SK-N-MC (cell line): Measurements from ENCODE around the gene PAPPA2.

ENCODE experiments used
- DNase-seq: peaks from one replicate; pipeline ENCODE4 v3.0.0-alpha.2; 2011; ENCODE audit warnings: low read depth, low spot score
- H3K27ac ChIP-seq: fragments of 200-600 bp; sonication (generic); 2 replicates; pipeline ENCODE4 v1.5.1; 2016; ENCODE audit warnings: mixed run types
- H3K36me3 ChIP-seq: fragments of 200-600 bp; sonication (generic); 2 replicates; pipeline ENCODE4 v1.6.1; 2017; ENCODE audit warnings: antibody characterized with exemption, low read length, mixed read lengths; ENCODE audit not compliant: insufficient read depth
- H3K4me3 ChIP-seq: fragments of 200-600 bp; sonication (generic); 2 replicates; pipeline ENCODE4 v1.5.1; 2016
- H3K9ac ChIP-seq: fragments of 200-600 bp; sonication (generic); 2 replicates; pipeline ENCODE4 v1.8.0; 2017; ENCODE audit warnings: mixed run types, mixed read lengths; ENCODE audit not compliant: insufficient read length
- H3K9me3 ChIP-seq: fragments of 200-600 bp; sonication (generic); 2 replicates; pipeline ENCODE4 v1.6.1; 2017; ENCODE audit warnings: low read depth, mild to moderate bottlenecking, antibody characterized with exemption, low read length, moderate library complexity, mixed read lengths
- EZH2 ChIP-seq: fragments of 200-600 bp; sonication (generic); IDR thresholded peaks from one replicate; pipeline ENCODE4 v1.6.1; 2017; ENCODE audit warnings: antibody characterized with exemption
- FOXP2 ChIP-seq: optimal IDR thresholded peaks from 2 replicates; pipeline ENCODE3; 2011; ENCODE audit warnings: mild to moderate bottlenecking, moderate library complexity; ENCODE audit not compliant: insufficient read depth; ENCODE audit errors: extremely low read length, control extremely low read depth
- POLR2AphosphoS5 ChIP-seq: IDR thresholded peaks from 2 replicates; pipeline ENCODE4 v1.6.1; 2012; ENCODE audit warnings: mild to moderate bottlenecking, low read depth, low read length, borderline replicate concordance

PAPPA2 gene

GRCh38 chr1:176566004-176566975, 103.3 kb downstream of the PAPPA2 start:
- Histone ChIP-seq H3K27ac (no peak overlapping the region), H3K9ac (no peak overlapping the region), H3K4me3 (no peak overlapping the region), H3K9me3 (no peaks in the 10 kb centered on the region), H3K36me3 (no peaks in the 10 kb centered on the region)
- no peak for DNase-seq
- no peak for TF ChIP-seq POLR2AphosphoS5
- no peak for TF ChIP-seq EZH2
- no peak for TF ChIP-seq FOXP2

- TF ChIP-seq EZH2 (no peak), FOXP2 (no peak), POLR2AphosphoS5 (no peak)
- Histone ChIP-seq H3K36me3 (no peaks in the 10 kb centered on the region), H3K27ac (no peak overlapping the region), H3K9me3 (no peaks in the 10 kb centered on the region), H3K9ac (no peak overlapping the region), H3K4me3 (no peak overlapping the region)
- DNase-seq = no peak
Measured at GRCh38 chr1:176567190-176567794, 104.3 kb downstream of the PAPPA2 start.

- Histone ChIP-seq H3K4me3 (no peak overlapping the region), H3K27ac (no peak overlapping the region), H3K9ac (no peak overlapping the region), H3K9me3 (no peaks in the 10 kb centered on the region), H3K36me3 (no peaks in the 10 kb centered on the region)
- no peak for TF ChIP-seq EZH2
- DNase-seq = no peak
Measured at GRCh38 chr1:176568185-176568584, 105.2 kb downstream of the PAPPA2 start.

- no peak overlapping the region for H3K9ac ChIP-seq
- no peak for DNase-seq
- no peak overlapping the region for H3K27ac ChIP-seq
- no peak overlapping the region for H3K4me3 ChIP-seq
- TF ChIP-seq POLR2AphosphoS5 (no peak), FOXP2 (no peak), EZH2 (no peak)
- H3K9me3 ChIP-seq = no peaks in the 10 kb centered on the region
- H3K36me3 ChIP-seq = no peaks in the 10 kb centered on the region
Measured at GRCh38 chr1:176574756-176575155, 111.8 kb downstream of the PAPPA2 start.

GRCh38 chr1:176575991-176576390, 113.0 kb downstream of the PAPPA2 start:
- H3K27ac ChIP-seq = no peak overlapping the region
- H3K4me3 ChIP-seq = no peak overlapping the region
- H3K9ac ChIP-seq = no peak overlapping the region
- TF ChIP-seq FOXP2 (no peak), EZH2 (no peak), POLR2AphosphoS5 (no peak)
- DNase-seq = no peak
- no peaks in the 10 kb centered on the region for H3K9me3 ChIP-seq
- no peaks in the 10 kb centered on the region for H3K36me3 ChIP-seq

- Histone ChIP-seq H3K9me3 (no peaks in the 10 kb centered on the region), H3K36me3 (no peaks in the 10 kb centered on the region), H3K9ac (no peak overlapping the region), H3K4me3 (no peak overlapping the region), H3K27ac (no peak overlapping the region)
- TF ChIP-seq EZH2 (no peak), FOXP2 (no peak), POLR2AphosphoS5 (no peak)
- no peak for DNase-seq
Measured at GRCh38 chr1:176576670-176577069, 113.7 kb downstream of the PAPPA2 start.

- Histone ChIP-seq H3K9ac (no peak overlapping the region), H3K9me3 (no peaks in the 10 kb centered on the region), H3K4me3 (no peak overlapping the region), H3K36me3 (no peaks in the 10 kb centered on the region), H3K27ac (no peak overlapping the region)
- no peak for DNase-seq
- TF ChIP-seq POLR2AphosphoS5 (no peak), EZH2 (no peak), FOXP2 (no peak)
Measured at GRCh38 chr1:176577646-176578197, 114.7 kb downstream of the PAPPA2 start.

- Histone ChIP-seq H3K9ac (no peak overlapping the region), H3K36me3 (no peaks in the 10 kb centered on the region), H3K27ac (no peak overlapping the region), H3K4me3 (no peak overlapping the region), H3K9me3 (no peaks in the 10 kb centered on the region)
- no peak for DNase-seq
- TF ChIP-seq EZH2 (no peak), FOXP2 (no peak), POLR2AphosphoS5 (no peak)
Measured at GRCh38 chr1:176579087-176579486, 116.1 kb downstream of the PAPPA2 start.

- Histone ChIP-seq H3K4me3 (no peak overlapping the region), H3K36me3 (no peaks in the 10 kb centered on the region), H3K9me3 (no peaks in the 10 kb centered on the region), H3K9ac (no peak overlapping the region), H3K27ac (no peak overlapping the region)
- no peak for TF ChIP-seq FOXP2
- no peak for DNase-seq
Measured at GRCh38 chr1:176595217-176595616, 132.2 kb downstream of the PAPPA2 start.
